HG03103 (cell line): ENCODE measurements around the gene TEX54.
"Not testable (repeated sequence)": the region's sequence is repeated elsewhere in the genome, so short reads cannot be mapped to it uniquely, and the experiment has no call there.

Experiments
- ATAC-seq: cut with Tn5 transposase; IDR thresholded peaks from one replicate; pipeline ENCODE4 v1.9.1; 2021; ENCODE audit warnings: low read depth; ENCODE audit not compliant: unreplicated experiment

Gene TEX54

GRCh38 chr11:62855571-62856332 lies 23.1 kb upstream of the TEX54 start:
- ATAC-seq, result peak; percentile 78

- ATAC-seq, result no peak
Observed at GRCh38 chr11:62854825-62855570, 22.4 kb upstream of the TEX54 start.

GRCh38 chr11:62854013-62854824 lies 21.6 kb upstream of the TEX54 start:
- no peak for ATAC-seq

GRCh38 chr11:62853279-62853965 lies 20.8 kb upstream of the TEX54 start:
- no peak for ATAC-seq

- no peak for ATAC-seq
Observed at GRCh38 chr11:62852523-62853188, 20.0 kb upstream of the TEX54 start.

- no peak for ATAC-seq
Observed at GRCh38 chr11:62851807-62852522, 19.3 kb upstream of the TEX54 start.

- ATAC-seq, result no peak
Observed at GRCh38 chr11:62850911-62851806, 18.5 kb upstream of the TEX54 start.

GRCh38 chr11:62847767-62848314 lies 15.2 kb upstream of the TEX54 start:
- no peak for ATAC-seq

GRCh38 chr11:62846177-62846576 lies 13.5 kb upstream of the TEX54 start:
- no peak for ATAC-seq

- ATAC-seq, result no peak
Observed at GRCh38 chr11:62844154-62844553, 11.5 kb upstream of the TEX54 start.

GRCh38 chr11:62843466-62843865 lies 10.8 kb upstream of the TEX54 start:
- no peak for ATAC-seq

GRCh38 chr11:62842891-62843290 lies 10.2 kb upstream of the TEX54 start:
- not testable (repeated sequence) for ATAC-seq

GRCh38 chr11:62842171-62842741 lies 9.6 kb upstream of the TEX54 start:
- ATAC-seq, result no peak

- peak; percentile 36 for ATAC-seq
Observed at GRCh38 chr11:62841361-62842170, 8.9 kb upstream of the TEX54 start.

GRCh38 chr11:62840721-62841360 lies 8.2 kb upstream of the TEX54 start:
- not testable (repeated sequence) for ATAC-seq
